Rectal smooth muscle tissue (tissue), 1 donor: ENCODE measurements around the gene KAZN.

Source experiments
- H3K27ac ChIP-seq: one replicate; pipeline ENCODE4 v1.7.0; 2013; ENCODE audit warnings: low read depth, low read length, inconsistent platforms
- H3K27me3 ChIP-seq: one replicate; pipeline ENCODE4 v1.7.0; 2013; ENCODE audit warnings: low read length; ENCODE audit not compliant: control insufficient read depth, insufficient read depth
- H3K36me3 ChIP-seq: one replicate; pipeline ENCODE4 v1.7.0; 2013; ENCODE audit warnings: low read length; ENCODE audit not compliant: control insufficient read depth, insufficient read depth
- H3K4me1 ChIP-seq: one replicate; pipeline ENCODE4 v1.7.0; 2013; ENCODE audit warnings: low read length; ENCODE audit not compliant: control insufficient read depth, insufficient read depth
- H3K4me3 ChIP-seq: one replicate; pipeline ENCODE4 v1.7.0; 2013; ENCODE audit warnings: low read length
- H3K9ac ChIP-seq: one replicate; pipeline ENCODE4 v1.7.0; 2013; ENCODE audit warnings: low read length

Gene KAZN

DNA sequence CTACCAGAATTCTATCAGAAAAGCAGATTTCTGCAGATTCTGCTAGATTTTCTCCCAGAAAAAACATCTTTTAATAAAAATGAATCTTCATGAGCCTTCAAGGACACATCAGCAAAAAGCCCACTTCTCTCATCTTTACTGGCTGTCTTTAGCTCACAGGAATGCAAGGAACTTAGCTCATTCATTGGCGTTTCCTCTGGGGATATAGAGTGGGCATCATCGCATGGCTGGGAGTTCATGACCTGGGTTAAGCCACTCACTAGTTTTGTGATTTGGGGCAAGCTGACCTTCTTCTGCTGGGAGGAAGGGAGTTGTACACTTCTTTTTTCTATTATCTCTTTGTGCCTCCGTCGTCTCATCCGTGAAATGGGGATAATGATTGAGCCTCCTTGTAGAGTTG is 149.7 kb downstream of the KAZN start:
- Histone ChIP-seq H3K36me3 (no peaks in the 10 kb centered on the region), H3K27me3 (no peaks in the 10 kb centered on the region), H3K27ac (no peak overlapping the region), H3K4me1 (no peaks in the 10 kb centered on the region), H3K9ac (no peak overlapping the region), H3K4me3 (no peak overlapping the region)

DNA sequence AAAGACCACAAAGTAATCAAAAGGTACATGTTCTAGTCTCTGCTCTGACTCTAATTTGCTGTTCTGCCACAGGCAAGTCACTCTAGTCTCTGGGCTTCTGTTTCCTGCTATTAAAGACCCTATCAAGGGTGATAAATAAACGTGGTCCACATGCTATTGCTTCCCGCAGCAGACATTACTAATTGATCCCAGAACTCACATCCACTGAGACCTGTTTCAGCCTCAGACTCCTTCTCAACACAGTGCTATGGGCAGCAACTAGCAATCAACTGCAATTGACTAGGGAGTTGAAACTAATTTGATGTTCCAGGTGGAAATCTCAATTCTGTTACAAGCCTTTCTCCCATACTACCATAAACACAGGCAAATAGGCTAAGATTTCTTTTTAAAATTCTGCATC is 150.5 kb downstream of the KAZN start:
- no peak overlapping the region for H3K27ac ChIP-seq
- H3K36me3 ChIP-seq, result no peaks in the 10 kb centered on the region
- no peaks in the 10 kb centered on the region for H3K4me1 ChIP-seq
- H3K4me3 ChIP-seq, result no peak overlapping the region
- H3K9ac ChIP-seq, result no peak overlapping the region
- H3K27me3 ChIP-seq, result no peaks in the 10 kb centered on the region

- Histone ChIP-seq H3K4me1 (no peaks in the 10 kb centered on the region), H3K27me3 (no peaks in the 10 kb centered on the region), H3K36me3 (no peaks in the 10 kb centered on the region), H3K27ac (no peak overlapping the region), H3K4me3 (no peak overlapping the region), H3K9ac (no peak overlapping the region)
Observed at GRCh38 chr1:14750490-14750889, 152.0 kb downstream of the KAZN start.

DNA sequence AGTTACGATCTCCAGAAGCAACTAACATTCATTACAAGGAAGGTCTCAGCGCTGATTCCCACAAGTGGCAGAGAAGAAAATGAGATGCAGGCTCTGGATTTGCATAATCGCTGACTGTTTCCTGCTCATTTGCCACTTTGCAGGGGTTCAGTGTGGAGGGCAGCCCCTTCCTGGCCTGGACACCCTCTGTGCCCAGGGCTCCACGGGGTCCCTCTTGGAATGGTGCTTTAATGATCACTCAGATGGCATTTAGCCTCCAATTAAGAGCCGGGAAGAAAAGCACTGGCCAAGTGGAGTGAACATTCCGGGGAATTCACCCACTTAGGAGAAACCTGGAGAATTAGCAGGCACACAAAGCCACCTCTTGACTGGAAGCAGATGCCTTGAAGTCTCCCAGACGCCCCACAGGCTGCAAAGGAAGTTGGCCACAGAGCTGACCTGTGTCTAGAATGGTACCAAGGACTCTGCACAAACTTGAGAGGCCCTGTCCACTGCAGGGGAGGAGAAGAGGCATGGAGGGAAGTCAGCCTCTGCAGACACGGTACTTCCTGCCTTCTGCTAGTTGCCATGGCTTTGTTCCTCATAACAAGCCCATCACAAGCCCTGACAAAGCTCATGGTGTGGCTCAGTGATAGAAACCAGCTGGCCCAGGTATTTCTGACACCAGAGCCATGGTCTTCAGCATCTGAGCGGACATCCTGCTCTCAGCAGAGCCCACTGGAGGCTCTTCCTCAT is 157.2 kb downstream of the KAZN start:
- Histone ChIP-seq H3K4me1 (no peaks in the 10 kb centered on the region), H3K27me3 (no peaks in the 10 kb centered on the region), H3K27ac (no peak overlapping the region), H3K36me3 (no peaks in the 10 kb centered on the region), H3K9ac (no peak overlapping the region), H3K4me3 (no peak overlapping the region)

GRCh38 chr1:14756589-14757285 is 158.3 kb downstream of the KAZN start:
- H3K4me3 ChIP-seq, result no peak overlapping the region

DNA sequence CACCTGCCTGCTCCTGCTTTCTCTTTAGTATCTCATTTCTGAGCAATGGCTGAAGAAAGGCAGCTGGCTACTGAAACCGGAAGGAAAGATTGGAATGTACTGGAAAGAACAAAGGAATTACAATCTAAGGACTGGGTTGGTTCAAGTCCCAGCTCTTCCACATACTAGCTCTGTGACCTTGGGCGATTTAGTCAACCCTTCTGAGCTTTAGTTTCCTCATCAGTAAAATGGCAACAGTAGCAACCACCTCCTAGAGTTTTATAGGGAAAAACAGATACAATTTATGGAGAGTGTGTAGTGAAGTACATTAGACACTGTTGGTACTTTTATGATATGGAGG is 158.8 kb downstream of the KAZN start:
- Histone ChIP-seq H3K4me3 (no peak overlapping the region), H3K9ac (no peak overlapping the region), H3K27me3 (no peaks in the 10 kb centered on the region), H3K4me1 (no peaks in the 10 kb centered on the region), H3K36me3 (no peaks in the 10 kb centered on the region), H3K27ac (no peak overlapping the region)

More at GRCh38 chr1:14756589-14757285, 158.3 kb downstream of the KAZN start:
- H3K27ac ChIP-seq, result no peak overlapping the region
- no peaks in the 10 kb centered on the region for H3K27me3 ChIP-seq
- no peaks in the 10 kb centered on the region for H3K36me3 ChIP-seq
- H3K4me1 ChIP-seq, result no peaks in the 10 kb centered on the region
- H3K9ac ChIP-seq, result no peak overlapping the region

- no peak overlapping the region for H3K9ac ChIP-seq
- no peaks in the 10 kb centered on the region for H3K27me3 ChIP-seq
- no peaks in the 10 kb centered on the region for H3K36me3 ChIP-seq
- no peak overlapping the region for H3K27ac ChIP-seq
- no peak overlapping the region for H3K4me3 ChIP-seq
- H3K4me1 ChIP-seq, result no peaks in the 10 kb centered on the region
Observed at GRCh38 chr1:14759042-14759818, 160.7 kb downstream of the KAZN start.

DNA sequence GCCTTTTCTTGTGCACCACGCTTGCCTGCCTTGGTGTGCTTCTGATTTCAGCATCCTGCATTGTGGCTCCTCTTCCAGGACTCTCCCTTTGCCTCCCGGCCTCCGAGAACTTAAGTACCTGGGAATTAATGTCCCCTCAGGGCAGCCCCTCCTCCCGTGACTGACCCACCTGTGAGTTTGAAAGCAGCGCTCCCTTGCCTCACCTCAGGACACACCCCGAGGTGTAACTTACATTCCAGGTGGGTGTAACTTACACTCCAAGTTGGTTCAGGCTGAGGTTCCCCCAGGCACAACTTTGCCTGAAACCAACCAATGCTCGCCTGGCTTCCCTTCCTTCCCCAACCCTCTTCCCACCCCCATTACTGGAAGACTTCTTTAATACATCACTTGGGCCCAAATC is 161.4 kb downstream of the KAZN start:
- Histone ChIP-seq H3K27me3 (no peaks in the 10 kb centered on the region), H3K4me3 (no peak overlapping the region), H3K9ac (no peak overlapping the region), H3K4me1 (no peaks in the 10 kb centered on the region), H3K36me3 (no peaks in the 10 kb centered on the region), H3K27ac (no peak overlapping the region)

GRCh38 chr1:14760780-14761179 is 162.3 kb downstream of the KAZN start:
- H3K27me3 ChIP-seq, result no peaks in the 10 kb centered on the region
- H3K4me1 ChIP-seq, result no peaks in the 10 kb centered on the region
- no peaks in the 10 kb centered on the region for H3K36me3 ChIP-seq
- no peak overlapping the region for H3K9ac ChIP-seq
- H3K4me3 ChIP-seq, result no peak overlapping the region
- no peak overlapping the region for H3K27ac ChIP-seq

DNA sequence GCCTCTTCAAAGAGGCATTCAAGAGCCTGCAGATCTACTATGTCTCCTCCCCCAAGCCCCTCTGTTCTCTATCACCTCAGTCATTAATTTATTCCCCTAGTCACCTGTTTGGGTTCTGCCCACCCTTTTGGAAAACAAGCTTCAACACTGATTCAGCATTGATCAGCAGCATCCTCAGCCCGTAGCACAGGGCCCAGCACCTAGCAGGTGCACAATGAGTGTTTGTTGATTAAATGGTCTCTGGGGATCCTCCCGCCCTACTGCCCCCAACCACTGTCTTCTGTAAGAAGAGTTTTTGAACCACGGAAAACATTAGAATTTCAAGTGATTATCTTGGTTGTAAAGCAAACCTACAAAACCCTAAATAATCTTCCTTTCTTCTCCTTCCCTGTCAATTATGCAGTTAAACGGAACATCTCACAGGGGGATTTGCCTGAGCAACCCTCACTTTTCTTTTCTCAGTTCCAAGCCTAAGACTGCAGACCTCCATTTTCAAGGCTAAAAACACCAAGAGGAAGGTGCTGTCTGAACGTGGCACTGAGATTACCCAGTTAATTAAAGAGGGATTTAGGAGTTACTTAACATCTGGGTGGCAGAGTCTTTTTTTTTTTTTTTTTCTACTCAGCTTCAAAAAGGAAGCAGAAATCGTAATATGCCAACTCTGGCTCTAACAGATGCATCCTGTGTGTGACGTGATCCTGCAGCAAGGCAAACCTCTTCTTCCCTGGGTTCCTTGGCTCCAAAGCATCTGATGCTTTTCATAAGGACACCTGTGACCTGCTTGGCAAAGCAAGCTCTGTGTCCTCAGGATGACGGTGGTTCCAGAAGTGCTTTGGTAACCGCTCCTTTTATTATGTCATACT is 163.0 kb downstream of the KAZN start:
- no peak overlapping the region for H3K4me3 ChIP-seq
- no peaks in the 10 kb centered on the region for H3K4me1 ChIP-seq
- no peaks in the 10 kb centered on the region for H3K36me3 ChIP-seq
- H3K27ac ChIP-seq, result no peak overlapping the region
- H3K27me3 ChIP-seq, result no peaks in the 10 kb centered on the region
- no peak overlapping the region for H3K9ac ChIP-seq

GRCh38 chr1:14763977-14764376 is 165.5 kb downstream of the KAZN start:
- Histone ChIP-seq H3K36me3 (no peaks in the 10 kb centered on the region), H3K27ac (no peak overlapping the region), H3K27me3 (no peaks in the 10 kb centered on the region), H3K4me3 (no peak overlapping the region), H3K4me1 (no peaks in the 10 kb centered on the region), H3K9ac (no peak overlapping the region)

DNA sequence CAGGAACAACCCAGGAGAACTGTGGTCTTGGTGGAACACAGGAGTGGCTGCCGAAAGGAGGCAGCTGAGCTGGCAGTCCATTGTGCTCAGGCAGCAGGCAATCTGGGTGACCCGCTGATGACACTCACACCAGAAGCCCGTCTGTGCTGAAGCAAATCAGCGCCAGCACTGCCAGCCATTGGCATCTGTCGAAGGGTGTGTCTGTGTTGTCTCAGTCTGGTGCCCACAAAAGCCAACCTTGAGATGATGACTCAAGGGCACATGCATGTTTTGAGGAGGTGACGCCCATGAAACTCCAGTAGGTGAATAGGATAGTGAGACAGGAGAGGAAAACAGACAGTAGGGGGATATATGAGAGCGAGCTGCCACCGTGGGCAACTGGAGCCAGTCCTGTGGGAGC is 167.3 kb downstream of the KAZN start:
- no peak overlapping the region for H3K9ac ChIP-seq
- H3K4me3 ChIP-seq, result no peak overlapping the region
- no peaks in the 10 kb centered on the region for H3K27me3 ChIP-seq
- no peaks in the 10 kb centered on the region for H3K4me1 ChIP-seq
- no peak overlapping the region for H3K27ac ChIP-seq
- H3K36me3 ChIP-seq, result no peaks in the 10 kb centered on the region
